Activated CD8-positive, alpha-beta memory T cell treated with anti-CD3 and anti-CD28 coated beads for 24 hours (primary cell): Measurements from ENCODE around the gene LAPTM5.
"Not testable (repeated sequence)": the region's sequence is repeated elsewhere in the genome, so short reads cannot be mapped to it uniquely, and the experiment has no call there.

Source experiments
- DNase-seq: peaks from one replicate; pipeline ENCODE4 v3.0.0-alpha.2; 2020

The LAPTM5 gene

GRCh38 chr1:30757352-30758120 lies at the start of gene LAPTM5:
LAPTM5 (minus strand) TSS chr1:30757774; CDS start chr1:30757745, 29 bp downstream.
- peak; percentile 87 for DNase-seq

GRCh38 chr1:30806381-30807317 lies 49.1 kb upstream of the LAPTM5 start:
- DNase-seq = no peak

- DNase-seq = no peak
Measured at GRCh38 chr1:30805304-30806003, 47.9 kb upstream of the LAPTM5 start.

GRCh38 chr1:30804822-30805221 lies 47.2 kb upstream of the LAPTM5 start:
- DNase-seq = no peak

GRCh38 chr1:30804352-30804751 lies 46.8 kb upstream of the LAPTM5 start:
- no peak for DNase-seq

- DNase-seq = no peak
Measured at GRCh38 chr1:30803562-30803961, 46.0 kb upstream of the LAPTM5 start.

GRCh38 chr1:30801771-30802198 lies 44.2 kb upstream of the LAPTM5 start:
- peak; percentile 95 for DNase-seq

GRCh38 chr1:30799233-30799511 lies 41.6 kb upstream of the LAPTM5 start:
- DNase-seq = no peak

- no peak for DNase-seq
Measured at GRCh38 chr1:30798389-30799232, 41.0 kb upstream of the LAPTM5 start.

- no peak for DNase-seq
Measured at GRCh38 chr1:30795026-30795425, 37.5 kb upstream of the LAPTM5 start.

GRCh38 chr1:30794260-30794659 lies 36.7 kb upstream of the LAPTM5 start:
- no peak for DNase-seq

GRCh38 chr1:30793209-30793608 lies 35.6 kb upstream of the LAPTM5 start:
- no peak for DNase-seq

GRCh38 chr1:30791868-30792267 lies 34.3 kb upstream of the LAPTM5 start:
- DNase-seq = no peak

GRCh38 chr1:30790850-30791778 lies 33.5 kb upstream of the LAPTM5 start:
- no peak for DNase-seq

GRCh38 chr1:30790256-30790525 lies 32.6 kb upstream of the LAPTM5 start:
- not testable (repeated sequence) for DNase-seq

- no peak for DNase-seq
Measured at GRCh38 chr1:30789388-30790255, 32.0 kb upstream of the LAPTM5 start.

- no peak for DNase-seq
Measured at GRCh38 chr1:30788580-30789387, 31.2 kb upstream of the LAPTM5 start.

GRCh38 chr1:30787856-30788495 lies 30.4 kb upstream of the LAPTM5 start:
- DNase-seq = no peak

- no peak for DNase-seq
Measured at GRCh38 chr1:30787266-30787665, 29.7 kb upstream of the LAPTM5 start.
